ENCODE data around the gene FOXG1.

The FOXG1 gene

GRCh38 chr14:28777471-28778137, 11.0 kb downstream of the FOXG1 start:
- DNase-seq, result no peak

- peak; percentile 37 for DNase-seq
These were observed 11.8 kb downstream of the FOXG1 start for GRCh38 chr14:28778138-28779117.

- no peak for DNase-seq
These were observed 12.9 kb downstream of the FOXG1 start for GRCh38 chr14:28779456-28779855.

- DNase-seq, result peak; percentile 19
These were observed 14.5 kb downstream of the FOXG1 start for GRCh38 chr14:28780843-28781820.

- DNase-seq, result no peak
These were observed 15.7 kb downstream of the FOXG1 start for GRCh38 chr14:28782301-28782700.

GRCh38 chr14:28783664-28784063, 17.1 kb downstream of the FOXG1 start:
- peak; percentile 29 for DNase-seq

GRCh38 chr14:28784096-28785048, 17.8 kb downstream of the FOXG1 start:
- no peak for DNase-seq

- DNase-seq, result peak; percentile 70
These were observed 18.7 kb downstream of the FOXG1 start for GRCh38 chr14:28785096-28785952.

GRCh38 chr14:28807518-28807917, 40.9 kb downstream of the FOXG1 start:
- DNase-seq, result no peak

GRCh38 chr14:28813810-28814209, 47.2 kb downstream of the FOXG1 start:
- DNase-seq, result no peak
